Head of caudate nucleus (tissue), 42 donors: ENCODE results near the gene ACSL6.

Experiments
- DNase-seq, 42 donors: peaks; one replicate each; pipeline versions ENCODE4 v3.0.0 to v3.0.0-alpha.2; 2020 to 2021; ENCODE audit warnings: mixed read lengths in 7 of 42
- intact Hi-C: fragments of 100-400 bp; cut with DNase I; formaldehyde crosslinking; loops from one replicate; pipeline ENCODE4 v1.15.0; 2022

ACSL6 gene, protein sequence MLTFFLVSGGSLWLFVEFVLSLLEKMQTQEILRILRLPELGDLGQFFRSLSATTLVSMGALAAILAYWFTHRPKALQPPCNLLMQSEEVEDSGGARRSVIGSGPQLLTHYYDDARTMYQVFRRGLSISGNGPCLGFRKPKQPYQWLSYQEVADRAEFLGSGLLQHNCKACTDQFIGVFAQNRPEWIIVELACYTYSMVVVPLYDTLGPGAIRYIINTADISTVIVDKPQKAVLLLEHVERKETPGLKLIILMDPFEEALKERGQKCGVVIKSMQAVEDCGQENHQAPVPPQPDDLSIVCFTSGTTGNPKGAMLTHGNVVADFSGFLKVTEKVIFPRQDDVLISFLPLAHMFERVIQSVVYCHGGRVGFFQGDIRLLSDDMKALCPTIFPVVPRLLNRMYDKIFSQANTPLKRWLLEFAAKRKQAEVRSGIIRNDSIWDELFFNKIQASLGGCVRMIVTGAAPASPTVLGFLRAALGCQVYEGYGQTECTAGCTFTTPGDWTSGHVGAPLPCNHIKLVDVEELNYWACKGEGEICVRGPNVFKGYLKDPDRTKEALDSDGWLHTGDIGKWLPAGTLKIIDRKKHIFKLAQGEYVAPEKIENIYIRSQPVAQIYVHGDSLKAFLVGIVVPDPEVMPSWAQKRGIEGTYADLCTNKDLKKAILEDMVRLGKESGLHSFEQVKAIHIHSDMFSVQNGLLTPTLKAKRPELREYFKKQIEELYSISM

DNA sequence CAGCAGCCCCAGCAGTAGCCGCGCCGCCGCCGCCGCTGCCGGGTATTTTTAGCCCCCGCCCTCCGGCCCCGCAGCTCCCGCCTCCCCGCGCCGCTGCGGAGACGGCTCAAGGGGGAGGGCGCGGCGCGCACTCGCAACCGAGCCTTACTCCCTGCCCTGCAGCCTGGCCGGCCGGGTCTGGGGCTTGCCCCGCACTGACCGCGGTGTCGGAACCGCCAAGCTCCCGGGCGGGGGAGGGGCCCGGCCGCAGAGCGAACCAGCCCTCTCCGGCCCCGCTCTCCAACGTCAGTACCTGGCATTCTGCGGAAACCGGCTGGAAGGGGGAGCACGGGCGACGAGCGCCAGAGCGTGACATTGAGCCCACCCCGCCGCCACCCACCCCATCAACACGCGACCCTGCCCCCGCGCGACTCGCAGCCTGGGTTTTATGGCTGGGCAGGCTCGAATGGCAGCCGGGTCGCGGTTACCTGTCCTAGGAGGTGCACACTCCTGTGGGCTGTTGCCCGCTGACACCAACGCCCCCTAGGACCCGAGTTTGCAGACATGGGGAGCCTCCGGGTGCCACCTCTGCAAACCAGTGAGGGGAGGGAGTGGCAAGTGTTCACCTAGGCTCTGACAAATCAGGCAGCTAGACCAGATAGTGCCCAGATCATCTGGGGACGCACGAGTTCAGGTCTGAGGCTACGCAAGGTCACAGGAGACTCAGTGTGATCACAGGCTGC, at the start of gene ACSL6:
ACSL6 (minus strand) TSS at position 37 of the 722 bp plus-strand sequence. CDS start 105 bp downstream, outside the sequence.
- intact Hi-C loops, result no loop called here
- DNase-seq, result peak in 39 of 42 donors; percentile 44 to 83 (median 67)

DNA sequence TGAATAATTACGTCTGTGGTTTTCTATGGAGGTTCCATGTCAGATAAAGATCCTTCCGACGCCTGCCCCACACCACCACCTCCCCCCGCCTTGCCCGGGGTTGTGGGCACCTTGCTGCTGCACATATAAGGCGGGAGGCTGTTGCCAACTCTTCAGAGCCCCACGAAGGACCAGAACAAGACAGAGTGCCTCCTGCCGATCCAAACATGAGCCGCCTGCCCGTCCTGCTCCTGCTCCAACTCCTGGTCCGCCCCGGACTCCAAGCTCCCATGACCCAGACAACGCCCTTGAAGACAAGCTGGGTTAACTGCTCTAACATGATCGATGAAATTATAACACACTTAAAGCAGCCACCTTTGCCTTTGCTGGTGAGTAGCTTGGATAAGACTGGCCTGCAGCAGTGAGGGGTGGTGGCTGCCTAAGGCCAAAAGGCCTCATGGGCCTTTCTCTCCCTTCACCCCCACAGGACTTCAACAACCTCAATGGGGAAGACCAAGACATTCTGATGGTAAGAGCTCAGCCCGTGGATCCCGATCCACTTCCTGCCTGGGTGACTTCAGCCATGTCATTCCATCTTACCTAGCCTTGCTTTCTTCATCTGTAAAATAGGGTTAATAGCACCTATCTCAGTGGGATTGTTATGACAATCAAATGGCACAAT, 49.2 kb upstream of the ACSL6 start, which contains the start of gene IL3:
IL3 (plus strand) TSS at position 155 of the 661 bp plus-strand sequence; CDS start at position 207, 52 bp downstream.
- intact Hi-C loops, result no loop called here
- DNase-seq, result peak in 17 of 42 donors; percentile 1 to 42 (median 7)

DNA sequence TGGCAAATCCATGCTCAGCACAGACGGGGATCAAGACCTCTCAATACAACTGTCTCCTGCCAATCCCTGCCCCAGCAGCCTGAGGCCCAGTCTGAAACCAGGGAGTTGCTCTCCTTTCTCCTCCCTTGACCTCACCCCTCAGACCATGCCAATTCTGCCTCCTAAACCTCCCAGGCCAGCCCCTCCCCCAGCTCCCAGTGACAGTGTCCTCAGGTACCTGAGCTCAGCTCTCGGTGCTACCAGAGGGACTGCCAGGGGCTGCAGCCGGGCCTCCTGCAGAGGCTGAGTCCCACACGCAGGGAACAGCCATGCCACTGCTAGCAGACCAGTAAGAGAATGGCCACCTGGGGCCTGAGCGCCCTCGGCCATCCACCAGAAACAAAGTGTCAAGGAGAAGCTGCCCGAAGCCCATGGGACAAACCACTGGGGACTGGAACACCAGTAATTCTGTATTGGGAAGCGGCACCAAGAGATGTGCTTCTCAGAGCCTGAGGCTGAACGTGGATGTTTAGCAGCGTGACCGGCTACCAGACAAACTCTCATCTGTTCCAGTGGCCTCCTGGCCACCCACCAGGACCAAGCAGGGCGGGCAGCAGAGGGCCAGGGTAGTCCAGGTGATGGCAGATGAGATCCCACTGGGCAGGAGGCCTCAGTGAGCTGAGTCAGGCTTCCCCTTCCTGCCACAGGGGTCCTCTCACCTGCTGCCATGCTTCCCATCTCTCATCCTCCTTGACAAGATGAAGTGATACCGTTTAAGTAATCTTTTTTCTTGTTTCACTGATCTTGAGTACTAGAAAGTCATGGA, 48.4 kb upstream of the ACSL6 start:
- intact Hi-C loops, result no loop called here
- peak in 20 of 42 donors; percentile 1 to 38 (median 7) for DNase-seq

DNA sequence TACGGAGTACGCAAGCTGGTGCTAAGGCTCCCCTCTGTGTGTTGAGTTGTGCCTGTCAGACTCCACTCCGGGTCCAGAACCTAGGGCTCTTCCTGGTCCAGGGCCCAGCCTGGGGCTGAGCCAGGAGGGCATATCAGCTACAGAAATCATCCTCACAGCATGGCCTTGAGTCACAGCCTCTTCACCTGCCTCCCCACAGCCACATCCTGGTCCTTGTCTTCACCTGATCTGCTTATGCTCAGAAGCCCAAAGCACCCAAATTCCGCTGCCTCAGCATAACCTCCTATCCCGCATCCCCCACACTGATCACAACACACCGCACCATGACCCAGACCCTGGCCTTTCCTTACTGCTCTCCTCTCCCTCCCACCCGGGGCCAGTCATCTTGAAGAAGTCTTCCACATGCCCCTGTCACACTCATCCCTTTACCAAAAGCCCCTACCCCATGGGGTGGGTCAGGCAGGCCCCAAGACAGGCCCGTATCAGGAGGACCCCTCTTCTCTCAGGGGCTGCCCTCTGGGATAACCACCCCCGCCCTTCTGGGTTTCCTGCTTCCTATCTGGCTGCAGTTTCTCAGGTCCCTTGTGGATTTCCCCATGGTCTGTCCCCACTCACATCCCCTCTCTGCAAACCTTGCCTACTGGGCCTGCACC, 47.7 kb upstream of the ACSL6 start:
- DNase-seq, result peak in 17 of 42 donors; percentile 1 to 36 (median 10)
- intact Hi-C loops, result no loop called here

DNA sequence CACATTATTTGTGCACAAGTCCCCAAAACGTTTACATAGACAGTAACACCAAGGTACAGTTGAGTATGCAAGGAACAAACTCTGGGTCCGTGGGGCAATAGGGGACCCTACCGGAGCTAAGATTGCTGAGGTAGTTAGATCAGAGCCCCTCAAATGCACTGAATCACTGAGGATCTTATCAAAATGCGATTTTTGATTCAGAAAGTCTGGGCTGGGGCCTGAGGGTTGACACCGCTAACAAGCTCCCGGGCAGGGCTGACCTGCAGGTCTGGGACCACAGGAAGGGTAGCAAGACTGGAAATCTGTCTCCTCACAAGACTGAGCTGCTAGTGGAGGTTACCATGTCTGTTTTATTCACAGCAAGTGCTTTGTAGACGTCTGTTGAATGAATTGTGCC, 47.2 kb upstream of the ACSL6 start:
- intact Hi-C loops, result no loop called here
- peak in 14 of 42 donors; percentile 1 to 34 (median 6) for DNase-seq

DNA sequence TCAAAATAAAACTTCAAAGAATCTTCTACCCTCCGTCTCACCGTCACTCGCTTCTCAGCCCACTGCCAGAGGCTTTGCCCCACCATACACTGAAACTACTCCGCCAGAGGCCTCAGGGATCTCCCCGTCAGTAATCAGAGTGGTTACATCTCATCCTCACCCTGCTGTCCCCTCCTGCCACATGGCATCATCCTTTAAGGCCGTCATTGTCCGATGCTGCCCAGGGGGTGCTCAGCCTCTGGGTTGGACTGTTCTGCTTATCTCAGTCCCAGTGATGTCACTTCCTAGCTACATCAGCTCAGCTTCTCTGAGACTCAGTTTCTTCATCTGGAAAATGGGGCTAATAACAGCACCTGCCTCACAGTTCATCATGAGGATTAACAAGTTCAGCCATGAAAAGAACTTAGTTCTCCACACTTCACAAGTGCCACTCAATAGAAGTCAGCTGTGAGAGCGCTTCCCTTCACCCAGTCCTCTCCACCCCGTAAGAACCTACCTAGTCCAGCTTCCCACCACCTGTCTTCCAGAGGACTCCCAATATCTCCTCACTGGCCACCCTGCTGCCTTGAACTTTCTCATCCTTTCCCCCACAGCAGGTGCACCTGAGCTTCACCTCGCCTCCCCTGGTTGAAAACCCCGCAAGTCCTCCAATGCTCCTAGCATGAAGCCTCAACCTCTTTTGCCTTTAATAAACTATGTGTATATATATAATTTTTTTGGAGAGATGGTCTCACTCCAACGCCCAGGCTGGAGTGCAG, 46.2 kb upstream of the ACSL6 start:
- DNase-seq, result peak in 19 of 42 donors; percentile 1 to 29 (median 5)
- intact Hi-C loops, result no loop called here

DNA sequence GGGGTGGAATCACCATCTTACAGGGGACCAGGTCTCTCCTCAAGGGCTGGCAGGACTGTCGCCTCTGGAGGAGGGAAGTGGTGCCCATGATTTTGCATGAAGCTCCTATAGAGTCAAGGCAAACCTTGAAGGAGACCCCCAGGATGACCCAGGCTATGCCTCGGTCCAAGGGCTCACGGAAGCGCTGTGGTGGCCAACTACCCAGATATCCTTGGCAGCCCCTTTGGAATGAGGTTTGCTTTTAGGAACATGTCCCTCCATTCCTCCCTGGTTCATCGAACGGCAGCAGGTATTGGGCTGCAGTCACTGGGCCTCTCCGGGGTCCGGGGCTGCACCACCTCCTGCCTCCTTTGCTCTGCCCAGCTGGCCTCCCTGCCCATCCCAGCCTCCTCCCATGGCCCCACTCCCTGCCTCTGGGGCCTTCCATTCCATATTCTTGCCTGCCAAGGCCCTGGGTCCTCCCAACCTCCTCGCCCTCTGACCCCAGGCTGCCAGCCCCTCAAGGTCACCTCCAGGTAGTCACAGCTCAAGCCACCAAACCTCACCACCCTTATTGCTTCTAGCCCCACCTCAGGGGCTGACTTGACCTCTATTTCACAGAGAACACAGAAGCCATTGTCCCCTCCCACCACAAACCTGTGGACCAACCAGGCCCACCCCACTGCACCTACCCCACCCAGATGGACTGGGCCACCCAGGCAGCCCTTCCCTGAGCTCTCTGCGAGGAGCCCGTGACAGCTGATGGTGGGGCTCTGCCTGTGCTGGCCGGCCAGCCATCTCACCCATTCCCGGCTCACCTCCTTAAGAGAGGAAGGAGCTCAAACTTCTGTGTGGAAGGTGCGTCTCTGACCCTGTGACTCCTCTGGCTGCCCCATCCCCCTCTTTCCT, 45.4 kb upstream of the ACSL6 start:
- intact Hi-C loops, result no loop called here
- peak in 19 of 42 donors; percentile 1 to 36 (median 9) for DNase-seq

DNA sequence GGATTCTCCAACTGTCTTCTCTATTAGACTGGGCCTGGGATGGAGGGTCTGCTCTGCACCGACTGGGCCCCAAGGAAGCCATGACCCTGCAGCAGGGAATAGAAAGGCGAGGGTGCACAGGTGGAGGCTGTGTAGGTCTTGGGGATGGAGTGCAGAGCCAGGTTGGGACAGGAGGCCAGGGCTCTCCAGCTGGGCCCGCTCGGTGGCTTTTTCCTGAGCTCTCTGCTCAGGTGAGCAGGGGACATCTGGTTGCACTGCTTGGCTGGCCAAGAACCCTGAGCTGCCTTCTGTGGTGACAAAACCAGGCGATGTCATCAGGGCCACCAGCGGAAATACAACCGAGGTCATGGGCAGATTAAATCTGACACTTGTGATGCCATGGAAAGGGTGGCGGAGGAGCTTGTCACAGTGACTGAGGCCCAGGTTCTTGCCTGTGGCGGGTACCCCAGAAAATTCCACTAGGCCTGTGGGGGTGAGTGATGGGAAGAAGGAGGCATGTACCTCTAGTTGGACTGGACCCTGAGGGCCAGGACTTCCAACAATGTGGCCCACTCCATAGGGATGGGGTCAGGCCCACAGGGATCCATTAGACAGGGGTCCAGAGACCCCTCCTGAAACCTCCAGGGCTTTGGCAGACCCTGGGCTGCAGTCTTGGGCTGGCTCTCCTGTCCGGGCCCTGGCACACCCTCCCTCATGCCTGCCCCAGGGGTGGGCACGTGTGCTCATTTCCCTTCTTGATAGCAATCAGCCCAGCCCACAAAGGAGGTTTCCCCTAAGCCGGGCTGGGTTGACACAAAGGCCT, 44.6 kb upstream of the ACSL6 start:
- peak in 17 of 42 donors; percentile 1 to 37 (median 12) for DNase-seq
- intact Hi-C loops, result no loop called here

DNA sequence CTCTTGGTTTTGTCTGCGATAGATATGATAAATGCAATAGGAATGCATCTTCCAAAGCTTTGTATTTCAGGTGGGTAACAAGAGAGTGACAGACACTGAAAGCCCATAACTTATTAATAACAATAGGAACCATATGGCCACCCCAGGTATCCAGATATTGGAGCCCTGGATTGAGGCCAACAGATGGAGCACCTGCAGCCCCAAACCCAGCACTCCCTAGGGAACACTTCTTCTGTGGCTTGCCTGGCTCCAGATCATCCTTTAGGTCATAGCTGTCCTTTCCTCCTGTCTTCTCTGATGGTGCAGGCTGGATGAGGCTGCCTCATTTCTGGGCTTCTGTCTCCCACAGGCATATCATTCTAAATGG, 44.0 kb upstream of the ACSL6 start:
- intact Hi-C loops, result no loop called here
- peak in 4 of 42 donors; percentile 3 to 21 (median 10) for DNase-seq

DNA sequence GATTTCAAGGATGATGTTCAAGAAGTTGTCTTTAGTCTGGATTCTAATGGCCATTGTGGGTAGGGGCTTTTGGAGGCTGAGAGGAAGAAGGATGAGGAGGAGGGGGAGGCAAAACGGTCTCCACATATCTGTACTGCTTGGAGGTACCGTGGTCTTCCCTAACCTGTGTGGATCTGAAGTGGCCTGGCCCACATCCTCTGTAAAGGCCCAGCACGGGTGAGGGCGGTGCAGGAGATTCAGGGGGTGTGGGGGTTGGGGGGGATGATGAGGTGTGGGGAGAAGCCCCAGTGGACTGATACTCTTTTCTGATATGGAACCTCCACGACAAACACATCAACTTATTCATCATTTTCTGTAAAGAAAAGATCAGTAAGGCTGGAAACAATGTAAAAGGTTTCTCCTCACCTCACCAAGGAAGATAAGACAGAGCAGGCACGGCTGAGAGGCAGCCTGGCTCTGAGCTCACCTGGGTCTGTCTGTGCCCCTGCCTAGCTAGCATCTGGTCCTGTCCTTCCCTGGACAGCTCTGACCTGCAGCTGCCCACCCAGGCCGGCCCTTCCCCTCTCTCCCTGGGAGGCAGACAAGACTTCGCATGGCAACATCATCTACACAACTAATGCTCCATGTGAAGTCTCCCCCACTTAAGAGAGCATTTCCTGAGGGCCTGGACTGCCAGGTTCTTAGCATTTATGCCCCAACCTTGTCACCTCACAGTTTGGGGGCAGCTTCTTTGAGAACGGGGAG, 43.4 kb upstream of the ACSL6 start:
- intact Hi-C loops, result no loop called here
- peak in 10 of 42 donors; percentile 3 to 23 (median 10) for DNase-seq

DNA sequence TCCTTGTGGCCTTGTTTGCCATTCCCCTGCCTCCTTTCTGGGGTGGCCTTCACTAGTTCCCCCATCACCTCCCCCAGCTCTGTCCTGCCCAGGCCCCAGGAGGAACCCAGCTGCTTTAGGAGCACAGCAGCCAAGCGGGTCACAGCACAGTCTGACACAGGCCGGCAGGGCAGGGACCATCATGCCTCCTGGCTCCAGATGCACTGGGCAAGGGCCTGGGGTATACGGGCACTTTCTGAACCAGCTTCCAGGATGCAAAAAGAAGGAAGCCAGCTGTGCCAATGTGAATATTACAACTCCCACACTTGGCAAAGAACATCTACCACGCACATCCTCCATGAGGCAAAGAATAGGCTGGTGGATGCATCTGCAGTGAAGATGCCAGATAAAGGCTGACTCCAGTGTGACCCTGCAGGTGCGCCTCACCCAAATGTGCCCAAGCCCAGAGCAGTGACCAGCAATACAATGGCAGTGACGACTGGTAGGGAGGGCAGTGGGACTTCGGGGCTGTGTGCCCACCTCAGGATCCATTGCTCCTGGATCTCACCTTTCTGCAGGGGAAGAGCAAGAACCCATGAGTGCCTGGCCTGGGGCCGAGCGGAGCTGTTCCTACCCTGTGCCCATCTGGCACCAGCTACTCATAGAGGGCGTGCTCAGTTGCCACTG, 42.7 kb upstream of the ACSL6 start:
- intact Hi-C loops, result no loop called here
- peak in 16 of 42 donors; percentile 1 to 32 (median 11) for DNase-seq

DNA sequence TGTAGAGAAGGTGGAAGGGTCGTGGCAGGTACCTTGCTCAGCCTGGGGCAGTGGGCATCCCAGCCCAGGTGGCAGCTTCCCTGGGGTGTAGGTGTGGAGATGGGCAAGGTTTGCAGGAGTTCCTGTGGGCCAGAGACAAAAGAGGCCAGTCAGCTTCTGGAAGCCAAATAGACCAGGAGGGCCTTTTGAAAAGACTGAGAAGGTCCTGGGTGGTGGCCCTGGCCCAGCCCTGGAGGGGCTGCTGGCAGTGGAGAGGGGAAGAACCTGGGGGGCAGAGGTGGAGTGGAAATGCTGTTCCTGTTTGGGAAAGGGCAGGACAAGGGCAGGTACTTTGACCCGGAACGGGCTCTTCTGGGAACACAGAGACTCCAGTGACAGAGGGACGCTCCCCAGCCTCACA, 42.0 kb upstream of the ACSL6 start:
- peak in 9 of 42 donors; percentile 3 to 33 (median 13) for DNase-seq
- intact Hi-C loops, result no loop called here

DNA sequence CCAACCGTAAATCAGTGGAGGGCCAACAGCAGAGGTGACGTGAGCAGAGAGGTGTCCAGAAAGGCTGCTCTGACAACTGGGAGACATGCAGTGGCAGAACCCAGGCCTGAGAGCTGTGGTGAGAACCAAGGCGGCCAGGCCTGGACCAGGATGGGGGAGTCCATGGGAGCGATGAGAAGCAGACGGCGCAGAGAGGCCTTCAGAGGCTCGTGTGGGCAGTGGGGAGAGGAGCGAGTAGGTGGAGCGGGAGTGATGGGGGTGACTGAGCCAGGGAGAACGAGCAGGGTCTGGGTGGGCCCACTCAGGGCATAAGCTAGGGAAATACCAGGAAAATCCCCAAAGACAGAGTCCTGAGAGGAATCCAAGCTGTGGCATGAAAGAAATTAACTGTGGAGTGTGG, 41.1 kb upstream of the ACSL6 start:
- DNase-seq, result peak in 8 of 42 donors; percentile 0 to 33 (median 22)
- intact Hi-C loops, result no loop called here
